ENCODE measurements around the gene ATP5PO. TPM values are rescaled to one million over a fixed set of nuclear protein-coding genes. Genes with fewer than 3 reads are reported as not detected.
"Not testable (repeated sequence)": the region's sequence is repeated elsewhere in the genome, so short reads cannot be mapped to it uniquely, and the experiment has no call there.

Gene ATP5PO
- total and polyA plus RNA-seq, 12 donors, result 551 to 1,557 (median 857) TPM

DNA sequence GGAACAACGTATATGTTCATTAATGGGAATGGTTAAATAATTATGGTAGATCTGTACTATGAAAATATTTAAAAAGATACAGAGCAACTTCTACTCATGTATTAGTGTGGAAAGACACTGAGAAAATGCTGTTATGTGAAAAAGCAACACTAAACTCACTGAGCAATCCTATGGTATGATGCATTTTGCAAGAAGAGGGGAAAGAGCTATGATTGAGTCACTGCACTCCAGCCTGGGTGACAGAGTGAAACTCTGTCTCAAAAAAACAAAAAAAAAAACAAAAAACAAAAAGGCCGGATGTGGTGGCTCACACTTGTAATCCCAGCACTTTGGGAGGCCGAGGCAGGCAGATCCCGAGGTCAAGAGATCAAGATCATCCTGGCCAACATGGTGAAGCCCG lies 44.4 kb downstream of the ATP5PO start:
- no peak for ATAC-seq

GRCh38 chr21:33870768-33871167 lies 44.8 kb downstream of the ATP5PO start:
- TF ChIP-seq CTCF (IDR thresholded peaks at IDR 0.05), result no peak
- Histone ChIP-seq H3K4me3 (no peak overlapping the region), H3K9me3 (no peaks in the 10 kb centered on the region), H3K36me3 (no peaks in the 10 kb centered on the region), H3K4me1 (no peaks in the 10 kb centered on the region), H3K27me3 (no peaks in the 10 kb centered on the region), H3K27ac (no peak overlapping the region)
- no peak for ATAC-seq
- no peak for DNase-seq
- 76 to 87% methylated on average over 4 of the region's 4 CpGs for WGBS, 2 donors
- intact Hi-C loops (cut with DNase I), result no loop called here

More for the DNA sequence above, 44.4 kb downstream of the ATP5PO start:
- H3K36me3 ChIP-seq, result no peaks in the 10 kb centered on the region
- 84 to 90% methylated on average over 5 of the region's 5 CpGs for WGBS, 2 donors
- no peaks in the 10 kb centered on the region for H3K27me3 ChIP-seq
- no peaks in the 10 kb centered on the region for H3K9me3 ChIP-seq
- H3K27ac ChIP-seq, result no peak overlapping the region
- no peak overlapping the region for H3K4me3 ChIP-seq
- H3K4me1 ChIP-seq, result no peaks in the 10 kb centered on the region
- TF ChIP-seq CTCF (IDR thresholded peaks at IDR 0.05), result no peak
- intact Hi-C loops (cut with DNase I), result no loop called here
- DNase-seq, result no peak

DNA sequence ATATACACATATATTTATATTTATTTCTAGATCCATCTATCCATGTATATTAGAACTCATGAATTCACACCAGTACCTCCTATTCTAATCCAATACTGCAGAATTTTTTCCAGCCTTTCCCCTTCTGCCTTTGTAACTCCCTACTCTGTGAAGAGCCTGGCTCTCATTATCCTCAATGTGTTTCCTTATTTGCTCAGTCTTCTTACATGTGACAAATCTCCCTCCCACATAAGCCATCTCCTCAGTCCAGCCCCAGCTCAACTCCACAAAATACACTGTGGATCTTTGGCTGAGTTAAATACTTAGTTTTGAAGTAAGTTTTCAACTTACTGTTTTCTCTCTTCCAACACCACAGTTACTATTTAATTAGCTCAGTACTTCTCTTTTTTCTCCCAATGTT lies 45.7 kb downstream of the ATP5PO start:
- H3K9me3 ChIP-seq, result no peaks in the 10 kb centered on the region
- no peaks in the 10 kb centered on the region for H3K4me1 ChIP-seq
- no peaks in the 10 kb centered on the region for H3K36me3 ChIP-seq
- intact Hi-C loops (cut with DNase I), result no loop called here
- no peak for TF ChIP-seq CTCF (IDR thresholded peaks at IDR 0.05)
- no peak for DNase-seq
- no peak overlapping the region for H3K4me3 ChIP-seq
- no peak overlapping the region for H3K27ac ChIP-seq
- ATAC-seq, result no peak
- H3K27me3 ChIP-seq, result no peaks in the 10 kb centered on the region

GRCh38 chr21:33867868-33868267 lies 47.7 kb downstream of the ATP5PO start:
- intact Hi-C loops (cut with DNase I); H3K4me3 ChIP-seq; DNase-seq; H3K27me3 ChIP-seq; H3K4me1 ChIP-seq; H3K27ac ChIP-seq; ATAC-seq; H3K9me3 ChIP-seq; H3K36me3 ChIP-seq: not testable (repeated sequence)
- 78 to 86% methylated on average over 11 to 13 of the region's 13 CpGs for WGBS, 2 donors

- no peak overlapping the region for H3K27ac ChIP-seq
- intact Hi-C loops (cut with DNase I), result no loop called here
- ATAC-seq (no peak), DNase-seq (no peak)
- H3K4me1 ChIP-seq, result no peaks in the 10 kb centered on the region
- H3K27me3 ChIP-seq, result no peaks in the 10 kb centered on the region
- H3K4me3 ChIP-seq, result no peak overlapping the region
- no peaks in the 10 kb centered on the region for H3K36me3 ChIP-seq
- WGBS, 2 donors, result 85 to 86% methylated on average over 2 of the region's 2 CpGs
- no peaks in the 10 kb centered on the region for H3K9me3 ChIP-seq
- no peak for TF ChIP-seq CTCF (IDR thresholded peaks at IDR 0.05)
Observed at GRCh38 chr21:33866826-33867225, 48.8 kb downstream of the ATP5PO start.

Data from heart right ventricle (tissue), 16 donors.